PFSK-1 (cell line): ENCODE measurements around the gene ABI3BP.

Experiments used
- FOXP2 ChIP-seq: optimal IDR thresholded peaks from 2 replicates; pipeline ENCODE3; 2011; ENCODE audit warnings: borderline replicate concordance, control low read depth, inconsistent platforms; ENCODE audit not compliant: insufficient read depth; ENCODE audit errors: extremely low read length, extremely low read depth
- POLR2AphosphoS5 ChIP-seq: IDR thresholded peaks from 2 replicates; pipeline ENCODE4 v1.6.1; 2012; ENCODE audit warnings: low read depth, mild to moderate bottlenecking, control low read depth, low read length, moderate library complexity
- SIN3A ChIP-seq: IDR thresholded peaks from 2 replicates; pipeline ENCODE4 v1.6.1; 2012; ENCODE audit warnings: mild to moderate bottlenecking, low read length, moderate library complexity, borderline replicate concordance; ENCODE audit not compliant: insufficient read depth
- TAF1 ChIP-seq: IDR thresholded peaks from 2 replicates; pipeline ENCODE4 v1.6.1; 2012; ENCODE audit warnings: low read length, control low read depth, borderline replicate concordance; ENCODE audit not compliant: insufficient read depth
- TF ChIP-seq, protein P1 (sequence below), 2 experiments: IDR thresholded peaks; 2 replicates each; pipeline versions ENCODE4 v1.6.1 to v1.8.0; 2011 to 2012; ENCODE audit warnings: low read depth in 2 of 2, low read length in 2 of 2, control low read depth in 1 of 2, inconsistent platforms in 1 of 2, mild to moderate bottlenecking in 1 of 2, moderate library complexity in 1 of 2; ENCODE audit not compliant: insufficient read depth in 1 of 2

Gene ABI3BP

GRCh38 chr3:100779480-100779879 is 213.7 kb downstream of the ABI3BP start:
- no peak for TF ChIP-seq SIN3A

DNA sequence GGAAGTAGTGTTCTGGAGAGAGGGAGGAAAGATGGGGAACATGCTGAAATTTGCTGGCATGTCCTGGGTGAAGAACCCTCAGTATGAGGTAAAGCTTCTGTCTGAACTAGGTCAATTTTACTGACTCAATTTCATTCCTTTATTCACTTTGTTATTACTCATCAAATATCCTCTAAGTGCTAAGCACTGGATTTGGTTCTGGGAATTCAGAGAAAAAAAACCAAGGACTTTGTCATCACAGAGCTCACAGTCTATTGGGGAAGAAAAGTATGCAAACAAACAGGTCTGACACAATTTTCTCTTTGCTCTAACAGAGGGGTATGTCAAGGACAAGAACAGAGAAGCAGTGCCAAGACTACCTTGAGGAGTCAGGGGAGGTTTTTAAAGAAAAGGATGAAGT is 215.9 kb downstream of the ABI3BP start:
- TF ChIP-seq POLR2AphosphoS5: no peak
- TF ChIP-seq FOXP2: no peak
- TF ChIP-seq, protein P1, sequence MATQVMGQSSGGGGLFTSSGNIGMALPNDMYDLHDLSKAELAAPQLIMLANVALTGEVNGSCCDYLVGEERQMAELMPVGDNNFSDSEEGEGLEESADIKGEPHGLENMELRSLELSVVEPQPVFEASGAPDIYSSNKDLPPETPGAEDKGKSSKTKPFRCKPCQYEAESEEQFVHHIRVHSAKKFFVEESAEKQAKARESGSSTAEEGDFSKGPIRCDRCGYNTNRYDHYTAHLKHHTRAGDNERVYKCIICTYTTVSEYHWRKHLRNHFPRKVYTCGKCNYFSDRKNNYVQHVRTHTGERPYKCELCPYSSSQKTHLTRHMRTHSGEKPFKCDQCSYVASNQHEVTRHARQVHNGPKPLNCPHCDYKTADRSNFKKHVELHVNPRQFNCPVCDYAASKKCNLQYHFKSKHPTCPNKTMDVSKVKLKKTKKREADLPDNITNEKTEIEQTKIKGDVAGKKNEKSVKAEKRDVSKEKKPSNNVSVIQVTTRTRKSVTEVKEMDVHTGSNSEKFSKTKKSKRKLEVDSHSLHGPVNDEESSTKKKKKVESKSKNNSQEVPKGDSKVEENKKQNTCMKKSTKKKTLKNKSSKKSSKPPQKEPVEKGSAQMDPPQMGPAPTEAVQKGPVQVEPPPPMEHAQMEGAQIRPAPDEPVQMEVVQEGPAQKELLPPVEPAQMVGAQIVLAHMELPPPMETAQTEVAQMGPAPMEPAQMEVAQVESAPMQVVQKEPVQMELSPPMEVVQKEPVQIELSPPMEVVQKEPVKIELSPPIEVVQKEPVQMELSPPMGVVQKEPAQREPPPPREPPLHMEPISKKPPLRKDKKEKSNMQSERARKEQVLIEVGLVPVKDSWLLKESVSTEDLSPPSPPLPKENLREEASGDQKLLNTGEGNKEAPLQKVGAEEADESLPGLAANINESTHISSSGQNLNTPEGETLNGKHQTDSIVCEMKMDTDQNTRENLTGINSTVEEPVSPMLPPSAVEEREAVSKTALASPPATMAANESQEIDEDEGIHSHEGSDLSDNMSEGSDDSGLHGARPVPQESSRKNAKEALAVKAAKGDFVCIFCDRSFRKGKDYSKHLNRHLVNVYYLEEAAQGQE (IDR thresholded peaks at IDR 0.05; ENCODE audit: insufficient read depth in 1 of 2, low read depth in 2 of 2, low read length in 2 of 2): no peak
- no peak for TF ChIP-seq TAF1
- TF ChIP-seq SIN3A: no peak

- TF ChIP-seq, protein P1 (IDR thresholded peaks at IDR 0.05; ENCODE audit: insufficient read depth in 1 of 2, low read depth in 2 of 2, low read length in 2 of 2): no peak
- TF ChIP-seq SIN3A: no peak
- no peak for TF ChIP-seq POLR2AphosphoS5
- TF ChIP-seq TAF1: no peak
- no peak for TF ChIP-seq FOXP2
Observed at GRCh38 chr3:100776746-100777145, 216.5 kb downstream of the ABI3BP start.

DNA sequence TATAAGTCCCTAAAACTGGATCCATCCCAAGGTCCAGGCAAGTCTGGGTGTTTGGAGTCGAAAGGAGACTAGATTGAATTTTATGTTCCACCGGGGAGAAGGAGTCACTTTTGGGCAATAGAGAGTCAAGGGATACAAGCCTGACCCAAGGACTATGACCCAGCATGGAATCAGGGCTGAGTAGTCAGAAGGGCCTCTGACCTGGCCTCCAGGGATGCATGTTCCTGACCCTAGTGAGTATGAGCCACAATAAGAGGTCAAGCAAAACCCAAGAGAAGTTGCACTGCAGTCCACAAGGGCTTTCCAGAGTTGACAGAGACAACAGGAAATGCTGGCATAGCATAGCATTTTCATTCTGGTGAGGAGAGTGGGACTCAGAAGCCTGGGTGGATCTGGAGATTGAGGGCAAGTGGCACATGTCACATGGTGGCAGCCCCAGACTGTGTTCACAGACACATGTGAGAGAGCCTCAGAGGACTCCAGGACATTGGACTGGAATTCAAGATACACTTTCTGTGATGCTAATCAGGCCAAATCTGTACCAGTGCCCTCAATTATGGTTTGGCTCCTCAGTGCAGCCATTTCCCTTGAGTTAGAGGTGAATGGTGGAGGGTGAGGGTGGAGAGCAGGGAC is 217.0 kb downstream of the ABI3BP start:
- TF ChIP-seq FOXP2 (no peak), TAF1 (no peak), SIN3A (no peak), POLR2AphosphoS5 (no peak)
- TF ChIP-seq, protein P1 (IDR thresholded peaks at IDR 0.05; ENCODE audit: insufficient read depth in 1 of 2, low read depth in 2 of 2, low read length in 2 of 2): no peak

GRCh38 chr3:100775669-100776068 is 217.6 kb downstream of the ABI3BP start:
- TF ChIP-seq TAF1: no peak
- TF ChIP-seq POLR2AphosphoS5: no peak
- no peak for TF ChIP-seq FOXP2
- TF ChIP-seq, protein P1 (IDR thresholded peaks at IDR 0.05; ENCODE audit: insufficient read depth in 1 of 2, low read depth in 2 of 2, low read length in 2 of 2): no peak
